Kidney (tissue), 14 donors: Measurements from ENCODE around the gene ADGRG1. TPM values are rescaled to one million over a fixed set of nuclear protein-coding genes. Genes with fewer than 3 reads are reported as not detected.

Experiments used
- DNase-seq, 5 donors: peaks; one replicate each; pipeline ENCODE4 v3.0.0-alpha.2; 2013 to 2020
- FAIRE-seq: peaks from 2 replicates; lab custom pipeline; 2012; peaks lifted over from hg19 to GRCh38; lab: Jason Lieb, UNC
- H3K27ac ChIP-seq, 2 donors: one replicate each; pipeline ENCODE4 v1.7.0; 2013; ENCODE audit warnings: low read depth in 2 of 2, low read length in 2 of 2, inconsistent platforms in 1 of 2
- H3K27me3 ChIP-seq: one replicate; pipeline ENCODE4 v1.7.1; 2013; ENCODE audit warnings: low read length, inconsistent platforms; ENCODE audit not compliant: control insufficient read depth, insufficient read depth
- H3K36me3 ChIP-seq, 3 donors: one replicate each; pipeline versions ENCODE4 v1.7.0 to v1.7.1; 2013; ENCODE audit warnings: low read length in 3 of 3, control low read depth in 1 of 3, inconsistent platforms in 1 of 3; ENCODE audit not compliant: insufficient read depth in 3 of 3, control insufficient read depth in 2 of 3
- H3K4me1 ChIP-seq, 3 donors: one replicate each; pipeline versions ENCODE4 v1.7.0 to v1.7.1; 2013; ENCODE audit warnings: low read length in 3 of 3, inconsistent platforms in 1 of 3, low read depth in 1 of 3; ENCODE audit not compliant: control insufficient read depth in 2 of 3, insufficient read depth in 2 of 3
- H3K4me3 ChIP-seq, 3 donors: one replicate each; pipeline versions ENCODE4 v1.7.0 to v1.8.1; 2013; ENCODE audit warnings: low read length in 3 of 3, control low read depth in 1 of 3, inconsistent platforms in 1 of 3
- H3K9ac ChIP-seq, 3 donors: one replicate each; pipeline versions ENCODE4 v1.7.0 to v1.7.1; 2013; ENCODE audit warnings: low read length in 3 of 3, control low read depth in 1 of 3, inconsistent platforms in 1 of 3
- H3K9me3 ChIP-seq, 3 donors: one replicate each; pipeline versions ENCODE4 v1.7.0 to v1.7.1; 2013; ENCODE audit warnings: low read length in 3 of 3, control low read depth in 1 of 3, inconsistent platforms in 1 of 3; ENCODE audit not compliant: control insufficient read depth in 2 of 3, insufficient read depth in 1 of 3
- intact Hi-C: fragments of 100-400 bp; cut with DNase I; formaldehyde crosslinking; loops from one replicate; pipeline ENCODE4 v1.11.1; 2022
- polyA plus RNA-seq: library from polyadenylated mRNA; stranded (reverse); fragments of 350-450 nt; fragmentation: Illumina TruSeq; extraction: RNeasy Lipid Tissue Mini Kit (QIAGEN cat#74804); gene quantifications from one replicate; pipeline ENCODE4 v1.2.3, GENCODE V29; 2014; ENCODE audit warnings: low read depth, low replicate concordance; ENCODE audit not compliant: insufficient read depth
- total RNA-seq: library from RNA; stranded (reverse); fragmentation: NEBNext Ultra II Directional; extraction: Animal tissue kit (Norgen Biotek cat#: 25700); gene quantifications from one replicate; pipeline ENCODE4 v1.2.1, GENCODE V29; 2021
- TF ChIP-seq, protein P1 (sequence below): IDR thresholded peaks from 3 replicates; pipeline ENCODE4 v1.5.1; 2012; ENCODE audit warnings: mild to moderate bottlenecking, moderate library complexity, borderline replicate concordance; ENCODE audit not compliant: insufficient read depth; ENCODE audit errors: extremely low read depth
- donor health status: control.
- donor health status: control.
- donor health status: control.
- donor health status: control.
- donor health status: control.
- donor health status: DM: yes; HTN: yes; CAD: no.
- donor health status: Normal renal cell carcinoma (clear cell type).

ADGRG1 gene
- total and polyA plus RNA-seq, 2 donors from 2014 or later = 188 to 351 TPM

DNA sequence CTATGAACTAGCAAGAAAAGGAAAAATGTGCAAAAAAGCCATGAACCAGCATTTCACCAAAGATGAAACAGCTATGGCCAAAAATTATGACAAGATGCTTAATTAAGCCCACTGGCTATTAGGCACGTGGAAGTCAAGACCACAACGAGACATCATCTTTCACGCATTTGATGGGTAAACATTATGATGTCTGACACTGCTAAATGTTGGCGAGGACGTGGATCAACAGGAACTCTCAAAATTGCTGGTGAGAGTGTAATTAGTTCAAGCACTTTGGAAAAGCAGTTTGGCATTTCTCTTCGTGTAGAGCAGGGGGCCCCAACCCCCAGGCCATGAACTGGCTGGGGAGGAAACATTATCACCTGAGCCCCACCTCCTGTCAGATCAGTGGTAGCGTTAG, 39.6 kb upstream of the ADGRG1 start:
- Histone ChIP-seq H3K36me3 (no peaks in the 10 kb centered on the region), H3K27ac (no peak overlapping the region), H3K9ac (no peak overlapping the region), H3K27me3 (no peaks in the 10 kb centered on the region), H3K4me3 (no peak overlapping the region), H3K4me1 (peaks cover 0 to 6% (median 0%) of the 10 kb centered on the region in 3 donors), H3K9me3 (no peaks in the 10 kb centered on the region)
- FAIRE-seq (no peak), DNase-seq (peak in 1 of 5 donors; percentile 15)
- intact Hi-C loops = no loop called here
- TF ChIP-seq, protein P1, sequence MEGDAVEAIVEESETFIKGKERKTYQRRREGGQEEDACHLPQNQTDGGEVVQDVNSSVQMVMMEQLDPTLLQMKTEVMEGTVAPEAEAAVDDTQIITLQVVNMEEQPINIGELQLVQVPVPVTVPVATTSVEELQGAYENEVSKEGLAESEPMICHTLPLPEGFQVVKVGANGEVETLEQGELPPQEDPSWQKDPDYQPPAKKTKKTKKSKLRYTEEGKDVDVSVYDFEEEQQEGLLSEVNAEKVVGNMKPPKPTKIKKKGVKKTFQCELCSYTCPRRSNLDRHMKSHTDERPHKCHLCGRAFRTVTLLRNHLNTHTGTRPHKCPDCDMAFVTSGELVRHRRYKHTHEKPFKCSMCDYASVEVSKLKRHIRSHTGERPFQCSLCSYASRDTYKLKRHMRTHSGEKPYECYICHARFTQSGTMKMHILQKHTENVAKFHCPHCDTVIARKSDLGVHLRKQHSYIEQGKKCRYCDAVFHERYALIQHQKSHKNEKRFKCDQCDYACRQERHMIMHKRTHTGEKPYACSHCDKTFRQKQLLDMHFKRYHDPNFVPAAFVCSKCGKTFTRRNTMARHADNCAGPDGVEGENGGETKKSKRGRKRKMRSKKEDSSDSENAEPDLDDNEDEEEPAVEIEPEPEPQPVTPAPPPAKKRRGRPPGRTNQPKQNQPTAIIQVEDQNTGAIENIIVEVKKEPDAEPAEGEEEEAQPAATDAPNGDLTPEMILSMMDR = no peak

DNA sequence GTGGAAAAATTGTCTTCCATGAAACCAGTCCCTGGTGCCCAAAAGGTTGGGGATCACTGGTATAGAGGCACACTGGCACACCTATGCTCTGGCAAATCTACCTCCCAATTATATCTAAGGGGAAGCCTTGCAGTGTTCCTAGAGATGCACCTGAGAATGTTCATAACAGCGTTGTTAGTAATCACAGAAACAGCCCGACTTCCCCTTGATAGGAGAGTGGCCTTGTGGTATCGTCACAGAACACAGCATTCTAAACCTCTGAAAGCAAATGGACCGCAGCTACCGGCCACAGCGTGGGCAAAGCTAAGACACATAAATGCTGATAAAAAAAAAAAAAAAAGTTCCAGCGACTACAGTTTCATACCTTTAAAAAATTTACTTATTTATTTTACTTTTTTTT, 39.1 kb upstream of the ADGRG1 start:
- no peak for DNase-seq
- Histone ChIP-seq H3K36me3 (no peaks in the 10 kb centered on the region), H3K4me3 (no peak overlapping the region), H3K4me1 (peaks cover 0 to 6% (median 0%) of the 10 kb centered on the region in 3 donors), H3K9me3 (no peaks in the 10 kb centered on the region), H3K27me3 (no peaks in the 10 kb centered on the region), H3K9ac (no peak overlapping the region), H3K27ac (no peak overlapping the region)
- TF ChIP-seq, protein P1 = no peak
- intact Hi-C loops = no loop called here
- no peak for FAIRE-seq

DNA sequence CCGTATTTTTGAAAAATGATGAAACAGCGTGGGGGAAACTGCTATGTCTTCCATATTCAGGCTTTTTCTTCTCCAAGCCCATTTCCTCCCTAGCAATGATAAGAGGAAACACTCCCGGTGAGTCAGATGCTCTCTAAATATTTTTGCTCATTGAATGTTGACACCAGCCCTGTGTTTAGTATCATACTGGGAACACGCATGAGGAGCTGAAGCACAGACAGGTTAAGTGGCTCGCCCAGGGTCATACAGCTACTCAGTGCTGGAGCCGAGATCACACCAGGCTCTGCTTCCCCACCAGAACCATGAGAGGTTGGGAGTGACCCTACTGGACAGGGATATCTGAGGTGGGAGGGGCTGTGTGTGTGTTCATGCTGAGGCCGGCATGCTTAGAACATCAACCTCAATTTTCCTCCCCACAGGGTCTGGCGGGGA, 37.8 kb upstream of the ADGRG1 start:
- no peak for FAIRE-seq
- Histone ChIP-seq H3K27ac (no peak overlapping the region), H3K9me3 (no peaks in the 10 kb centered on the region), H3K36me3 (no peaks in the 10 kb centered on the region), H3K4me3 (no peak overlapping the region), H3K27me3 (no peaks in the 10 kb centered on the region), H3K4me1 (peaks cover 0 to 6% (median 0%) of the 10 kb centered on the region in 3 donors), H3K9ac (no peak overlapping the region)
- intact Hi-C loops = loop anchor here (5.0 kb wide), 1 partner anchor 57 kb away; no protein-coding TSS in a partner anchor
- TF ChIP-seq, protein P1 = no peak
- peak in 2 of 5 donors; percentile 37 to 39 for DNase-seq
